IMR-90 (cell line): ENCODE results near the gene GATD1. TPM values are rescaled to one million over a fixed set of nuclear protein-coding genes. Genes with fewer than 3 reads are reported as not detected.

ENCODE experiments used
- ATAC-seq: fragments of 200-7000 bp; cut with Tn5 transposase; 2 replicates; pipeline ENCODE4 v1.9.1; 2020; ENCODE audit warnings: low read depth, mild to moderate bottlenecking, moderate library complexity
- BruUV-seq: library from RNA; stranded (reverse); fragments of 400-500 nt; replicated peaks from 2 replicates; lab custom pipeline; 2021; lab: Mats Ljungman, UMichigan
- CTCF ChIA-PET: fragments of 300-600 bp; formaldehyde crosslinking; extraction: SDS; loops from one replicate; lab custom pipeline; 2021; ENCODE audit warnings: antibody characterized with exemption; lab: Yijun Ruan, JAX
- POLR2A ChIA-PET: fragments of 300-600 bp; sonication (Branson Sonifier 250); formaldehyde crosslinking; loops from one replicate; lab custom pipeline; 2022; ENCODE audit warnings: antibody characterized with exemption; ENCODE audit not compliant: unreplicated experiment; lab: Charles Lee
- DNase-seq: peaks from one replicate; pipeline ENCODE4 v3.0.0; 2013
- H2AFZ ChIP-seq: replicated peaks from 2 replicates; pipeline ENCODE3; 2013; ENCODE audit warnings: low read length, mild to moderate bottlenecking; ENCODE audit not compliant: poor library complexity
- H2AK5ac ChIP-seq: 2 replicates; pipeline ENCODE4 v1.6.1; 2013; ENCODE audit warnings: low read depth, low read length, inconsistent platforms
- H2AK9ac ChIP-seq: replicated peaks from 2 replicates; pipeline ENCODE3; 2013; ENCODE audit warnings: mild to moderate bottlenecking, low read depth, low read length, moderate library complexity; ENCODE audit not compliant: poor library complexity
- H2BK120ac ChIP-seq: 2 replicates; pipeline ENCODE4 v1.6.1; 2013; ENCODE audit warnings: low read depth, low read length, inconsistent platforms
- H2BK15ac ChIP-seq: 3 replicates; pipeline ENCODE4 v1.6.1; 2013; ENCODE audit warnings: low read depth, low read length, inconsistent platforms
- H2BK20ac ChIP-seq: 2 replicates; pipeline ENCODE4 v1.6.1; 2013; ENCODE audit warnings: low read depth, mild to moderate bottlenecking, inconsistent platforms, low read length, moderate library complexity
- H2BK5ac ChIP-seq: 2 replicates; pipeline ENCODE4 v1.6.1; 2013; ENCODE audit warnings: mild to moderate bottlenecking, low read depth, low read length, inconsistent platforms; ENCODE audit not compliant: poor library complexity, severe bottlenecking
- H3K14ac ChIP-seq: replicated peaks from 2 replicates; pipeline ENCODE4 v1.6.1; 2013; ENCODE audit warnings: low read depth, low read length, inconsistent platforms
- H3K18ac ChIP-seq: 2 replicates; pipeline ENCODE4 v1.6.1; 2013; ENCODE audit warnings: low read depth, low read length, control low read depth
- H3K23ac ChIP-seq: 2 replicates; pipeline ENCODE4 v1.6.1; 2013; ENCODE audit warnings: low read depth, low read length, inconsistent platforms
- H3K27ac ChIP-seq: 2 replicates; pipeline ENCODE4 v1.5.1; 2013; ENCODE audit warnings: mild to moderate bottlenecking, control low read depth, low read length; ENCODE audit not compliant: insufficient read depth
- H3K27me3 ChIP-seq: 2 replicates; pipeline ENCODE4 v1.6.1; 2013; ENCODE audit warnings: low read length; ENCODE audit not compliant: control insufficient read depth, insufficient read depth
- H3K36me3 ChIP-seq: 2 replicates; pipeline ENCODE4 v1.6.1; 2013; ENCODE audit warnings: low read length, mixed read lengths; ENCODE audit not compliant: control insufficient read depth, insufficient read depth
- H3K4ac ChIP-seq: 2 replicates; pipeline ENCODE4 v1.6.1; 2013; ENCODE audit warnings: low read depth, low read length, inconsistent platforms
- H3K4me1 ChIP-seq: 2 replicates; pipeline ENCODE4 v1.6.1; 2013; ENCODE audit warnings: low read length, mixed read lengths; ENCODE audit not compliant: control insufficient read depth, insufficient read depth
- H3K4me2 ChIP-seq: 2 replicates; pipeline ENCODE4 v1.6.1; 2013; ENCODE audit warnings: low read depth, mild to moderate bottlenecking, control low read depth, low read length, moderate library complexity
- H3K4me3 ChIP-seq: 2 replicates; pipeline ENCODE4 v1.5.1; 2013; ENCODE audit warnings: low read depth, mild to moderate bottlenecking, control low read depth, low read length, moderate library complexity; ENCODE audit not compliant: insufficient read depth
- H3K56ac ChIP-seq: 2 replicates; pipeline ENCODE4 v1.6.1; 2013; ENCODE audit warnings: low read length, inconsistent platforms; ENCODE audit not compliant: insufficient read depth; ENCODE audit errors: extremely low read depth
- H3K79me1 ChIP-seq, 2 experiments: 2 replicates each; pipeline ENCODE4 v1.6.1; 2013; ENCODE audit warnings: low read length in 2 of 2, inconsistent platforms in 1 of 2, low read depth in 1 of 2
- H3K9ac ChIP-seq: 2 replicates; pipeline ENCODE4 v1.6.1; 2013; ENCODE audit warnings: low read depth, low read length, control low read depth
- H3K9me1 ChIP-seq: 2 replicates; pipeline ENCODE4 v1.6.1; 2013; ENCODE audit warnings: low read length, inconsistent platforms; ENCODE audit not compliant: insufficient read depth
- H3K9me3 ChIP-seq: 2 replicates; pipeline ENCODE4 v1.6.1; 2013; ENCODE audit warnings: low read length; ENCODE audit not compliant: control insufficient read depth, insufficient read depth
- H4K20me1 ChIP-seq: 2 replicates; pipeline ENCODE4 v1.6.1; 2013; ENCODE audit warnings: low read length, inconsistent platforms; ENCODE audit not compliant: insufficient read depth
- H4K5ac ChIP-seq: 2 replicates; pipeline ENCODE4 v1.6.1; 2013; ENCODE audit warnings: mild to moderate bottlenecking, low read depth, low read length, control low read depth
- H4K8ac ChIP-seq, 2 experiments: 2 replicates each; pipeline ENCODE4 v1.6.1; 2013; ENCODE audit warnings: low read depth in 2 of 2, low read length in 2 of 2, control low read depth in 1 of 2, inconsistent platforms in 1 of 2
- H4K91ac ChIP-seq: 2 replicates; pipeline ENCODE4 v1.6.1; 2013; ENCODE audit warnings: low read depth, low read length, inconsistent platforms; ENCODE audit not compliant: insufficient read depth
- BHLHE40 ChIP-seq: fragments of 150-350 bp; IDR thresholded peaks from 2 replicates; pipeline ENCODE4 v1.6.1; 2016; ENCODE audit warnings: mild to moderate bottlenecking, low read depth, low read length
- MXI1 ChIP-seq: IDR thresholded peaks from 2 replicates; pipeline ENCODE4 v1.6.1; 2012; ENCODE audit warnings: low read depth, mild to moderate bottlenecking, low read length, moderate library complexity, borderline replicate concordance
- USF2 ChIP-seq: fragments of 150-350 bp; IDR thresholded peaks from 2 replicates; pipeline ENCODE4 v1.6.1; 2017; ENCODE audit warnings: mild to moderate bottlenecking, antibody characterized with exemption, low read length, low read depth
- WGBS, 2 experiments: methylation state at CpG; one replicate each; pipeline versions ENCODE4 v1.1.5 to v1.1.7; 2013; ENCODE audit warnings: missing lambda C conversion rate in 2 of 2; ENCODE audit not compliant: insufficient read length in 1 of 2; ENCODE audit errors: extremely low coverage in 2 of 2; 5-methylcytosine and 5-hydroxymethylcytosine counted together
- dilution Hi-C: fragments of 300-500 bp; cut with HindIII; formaldehyde crosslinking; loops from one replicate; pipeline ENCODE4 v1.14.3; 2018; ENCODE audit warnings: low sequenced_read_pairs; ENCODE audit not compliant: unreplicated experiment
- in situ Hi-C: fragments of 300-500 bp; cut with MboI; formaldehyde crosslinking; loops from 3 replicates; pipeline ENCODE4 v1.14.3; 2019; ENCODE audit warnings: low sequenced_read_pairs, inconsistent platforms, mixed read lengths
- intact Hi-C: fragments of 100-400 bp; cut with micrococcal nuclease; formaldehyde crosslinking; loops from 2 replicates; pipeline ENCODE4 v1.10.0; 2022
- polyA plus RNA-seq, 3 experiments: library from polyadenylated mRNA; depleted of rRNA; stranded (reverse); fragments of >200 nt; gene quantifications; 2 replicates each; pipeline ENCODE4 v1.2.3, GENCODE V29; 2012; ENCODE audit warnings: low replicate concordance in 1 of 3
- total RNA-seq: library from RNA; depleted of rRNA; stranded (reverse); fragments of >200 nt; gene quantifications from 2 replicates; pipeline ENCODE4 v1.2.3, GENCODE V29; 2012

The GATD1 gene
- total and polyA plus RNA-seq, 2 of the 4 experiments (the other 2 are of a cell fraction) = 3.0 to 52.5 TPM

GRCh38 chr11:725624-726202, 51.6 kb downstream of the GATD1 start:
- POLR2A ChIA-PET = no interaction called here
- peaks cover 7% of the 10 kb centered on the region; the same call in 1 of the 2 replicates for H3K27me3 ChIP-seq
- H3K27ac ChIP-seq = no peak overlapping the region
- no peak overlapping the region for H3K18ac ChIP-seq
- no peak overlapping the region for H2AK5ac ChIP-seq
- no peaks in the 10 kb centered on the region for H4K20me1 ChIP-seq
- WGBS, 2 experiments = 11% methylated on average over 20 of the region's 53 CpGs; no CpG with 5 or more reads in 1 of the 2 experiments
- H3K4me3 ChIP-seq = no peak overlapping the region
- H2BK20ac ChIP-seq = no peak overlapping the region
- CTCF ChIA-PET = interaction anchor here (1.1 kb wide), 1 partner anchor 19 kb away, joined by 4 read pairs; no protein-coding TSS in a partner anchor
- DNase-seq = no peak
- no peak overlapping the region for H3K4me2 ChIP-seq
- H3K23ac ChIP-seq = no peak overlapping the region
- H2AK9ac ChIP-seq = peak overlapping the region; percentile 5
- H2AFZ ChIP-seq = no peak overlapping the region
- H3K36me3 ChIP-seq = no peaks in the 10 kb centered on the region
- no peaks in the 10 kb centered on the region for H3K9me1 ChIP-seq
- H2BK120ac ChIP-seq = no peak overlapping the region
- no peak overlapping the region for H3K4ac ChIP-seq
- H3K79me1 ChIP-seq = no peaks in the 10 kb centered on the region
- in situ Hi-C loops (no loop called here), intact Hi-C loops (loop anchor here (10.0 kb wide), 1 partner anchor 171 kb away; no protein-coding TSS in a partner anchor), dilution Hi-C loops (no loop called here)
- no peaks in the 10 kb centered on the region for H3K9me3 ChIP-seq
- no peak overlapping the region for H3K56ac ChIP-seq
- H3K4me1 ChIP-seq = peaks cover 6% of the 10 kb centered on the region
- H4K8ac ChIP-seq = no peak overlapping the region; a peak in 1 of 4 replicates
- no peak overlapping the region for H3K14ac ChIP-seq
- no peak for TF ChIP-seq BHLHE40
- TF ChIP-seq USF2 = no peak
- no peak for TF ChIP-seq MXI1
- H4K91ac ChIP-seq = no peak overlapping the region
- H2BK15ac ChIP-seq = no peak overlapping the region
- no peak overlapping the region for H2BK5ac ChIP-seq
- no TSS peak for BruUV-seq
- H3K9ac ChIP-seq = no peak overlapping the region
- no peak overlapping the region for H4K5ac ChIP-seq
- no peak for ATAC-seq
